ENCODE data around the gene CHN2. TPM values are rescaled to one million over a fixed set of nuclear protein-coding genes. Genes with fewer than 3 reads are reported as not detected.

Gene CHN2
- total RNA-seq, 1 experiment from 2014 or later: 2.1 TPM

DNA sequence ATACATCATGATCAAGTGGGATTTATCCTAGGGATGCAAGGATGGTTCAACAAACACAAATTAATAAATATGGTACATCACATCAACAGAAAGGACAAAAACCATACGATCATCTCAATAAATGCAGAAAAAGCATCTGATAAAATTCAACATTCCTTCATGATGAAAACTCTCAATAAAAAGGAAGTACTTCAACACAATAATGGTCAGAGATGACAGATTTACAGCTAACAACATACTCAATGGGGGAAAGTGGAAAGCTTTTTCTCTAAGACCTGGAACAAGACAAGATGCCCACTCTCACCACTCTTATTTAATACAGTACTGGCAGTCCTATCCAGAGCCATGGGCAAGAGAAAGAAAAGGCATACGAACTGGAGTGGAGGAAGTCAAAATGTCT, 329.2 kb downstream of the CHN2 start:
- RAD21 ChIA-PET (ENCODE audit: low non-redundant PET in 1 of 2, low total read pairs in 2 of 2, uncharacterized antibody in 2 of 2, unreplicated experiment in 2 of 2): no interaction called here
- intact Hi-C loops (cut with micrococcal nuclease): no loop called here
- Histone ChIP-seq H2AFZ (ENCODE audit: low read depth, low read length, poor library complexity, severe bottlenecking) (no peak overlapping the region), H3K9me3 (ENCODE audit: control insufficient read depth in 1 of 2, insufficient read depth in 1 of 2, low read depth in 1 of 2, low read length in 2 of 2) (no peaks in the 10 kb centered on the region; a peak in 1 of 4 replicates), H3K4me3 (replicated peaks in 1 of 2; ENCODE audit: low read depth in 1 of 2, low read length in 2 of 2) (no peak overlapping the region), H3K9me2 (ENCODE audit: insufficient read depth) (no peaks in the 10 kb centered on the region), H3K27me3 (ENCODE audit: insufficient read depth, low read length) (no peaks in the 10 kb centered on the region), H3K4me1 (ENCODE audit: control insufficient read depth in 1 of 2, insufficient read depth in 2 of 2, low read length in 2 of 2) (no peaks in the 10 kb centered on the region), H4K20me1 (ENCODE audit: insufficient read depth) (no peaks in the 10 kb centered on the region), H3K79me2 (ENCODE audit: insufficient read depth, low read length) (no peaks in the 10 kb centered on the region), H3K36me3 (ENCODE audit: control insufficient read depth in 1 of 2, insufficient read depth in 2 of 2, low read length in 2 of 2) (no peaks in the 10 kb centered on the region), H3K4me2 (ENCODE audit: low read length) (no peak overlapping the region), H3K9ac (ENCODE audit: low read length) (no peak overlapping the region), H3K27ac (ENCODE audit: low read depth, low read length) (no peak overlapping the region)
- BruUV-seq (replicated peaks): no TSS peak
- DNase-seq (ENCODE audit: low read depth, low spot score) (no peak), ATAC-seq (no peak)
- TF ChIP-seq POLR2A (IDR thresholded peaks at IDR 0.05; ENCODE audit: borderline replicate concordance, extremely low read depth, insufficient read depth, insufficient read length) (no peak), ZNF274 (IDR thresholded peaks at IDR 0.05; ENCODE audit: low read depth, low read length) (no peak), ZFX (IDR thresholded peaks at IDR 0.05) (no peak), EZH2 (IDR thresholded peaks at IDR 0.05) (no peak), CBX3 (IDR thresholded peaks at IDR 0.05; ENCODE audit: low read depth) (no peak), CEBPB (IDR thresholded peaks at IDR 0.05; ENCODE audit: low read depth) (no peak), SIN3A (IDR thresholded peaks at IDR 0.05; ENCODE audit: low read depth) (no peak), EGR1 (IDR thresholded peaks at IDR 0.05; ENCODE audit: low read depth) (no peak), EZH2phosphoT487 (IDR thresholded peaks at IDR 0.05; ENCODE audit: borderline replicate concordance) (no peak), TCF7L2 (IDR thresholded peaks at IDR 0.05; ENCODE audit: borderline replicate concordance, extremely low read depth, insufficient read depth, insufficient read length) (no peak), FOSL1 (IDR thresholded peaks at IDR 0.05; ENCODE audit: low read depth) (no peak), JUND (IDR thresholded peaks at IDR 0.05) (no peak)
- TF ChIP-seq, protein P1, sequence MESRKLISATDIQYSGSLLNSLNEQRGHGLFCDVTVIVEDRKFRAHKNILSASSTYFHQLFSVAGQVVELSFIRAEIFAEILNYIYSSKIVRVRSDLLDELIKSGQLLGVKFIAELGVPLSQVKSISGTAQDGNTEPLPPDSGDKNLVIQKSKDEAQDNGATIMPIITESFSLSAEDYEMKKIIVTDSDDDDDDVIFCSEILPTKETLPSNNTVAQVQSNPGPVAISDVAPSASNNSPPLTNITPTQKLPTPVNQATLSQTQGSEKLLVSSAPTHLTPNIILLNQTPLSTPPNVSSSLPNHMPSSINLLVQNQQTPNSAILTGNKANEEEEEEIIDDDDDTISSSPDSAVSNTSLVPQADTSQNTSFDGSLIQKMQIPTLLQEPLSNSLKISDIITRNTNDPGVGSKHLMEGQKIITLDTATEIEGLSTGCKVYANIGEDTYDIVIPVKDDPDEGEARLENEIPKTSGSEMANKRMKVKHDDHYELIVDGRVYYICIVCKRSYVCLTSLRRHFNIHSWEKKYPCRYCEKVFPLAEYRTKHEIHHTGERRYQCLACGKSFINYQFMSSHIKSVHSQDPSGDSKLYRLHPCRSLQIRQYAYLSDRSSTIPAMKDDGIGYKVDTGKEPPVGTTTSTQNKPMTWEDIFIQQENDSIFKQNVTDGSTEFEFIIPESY (IDR thresholded peaks at IDR 0.05; ENCODE audit: extremely low read depth, insufficient replicate concordance, low read length): no peak
- TF ChIP-seq, protein P2, sequence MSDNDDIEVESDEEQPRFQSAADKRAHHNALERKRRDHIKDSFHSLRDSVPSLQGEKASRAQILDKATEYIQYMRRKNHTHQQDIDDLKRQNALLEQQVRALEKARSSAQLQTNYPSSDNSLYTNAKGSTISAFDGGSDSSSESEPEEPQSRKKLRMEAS (IDR thresholded peaks at IDR 0.05): no peak
- TF ChIP-seq, protein P3, sequence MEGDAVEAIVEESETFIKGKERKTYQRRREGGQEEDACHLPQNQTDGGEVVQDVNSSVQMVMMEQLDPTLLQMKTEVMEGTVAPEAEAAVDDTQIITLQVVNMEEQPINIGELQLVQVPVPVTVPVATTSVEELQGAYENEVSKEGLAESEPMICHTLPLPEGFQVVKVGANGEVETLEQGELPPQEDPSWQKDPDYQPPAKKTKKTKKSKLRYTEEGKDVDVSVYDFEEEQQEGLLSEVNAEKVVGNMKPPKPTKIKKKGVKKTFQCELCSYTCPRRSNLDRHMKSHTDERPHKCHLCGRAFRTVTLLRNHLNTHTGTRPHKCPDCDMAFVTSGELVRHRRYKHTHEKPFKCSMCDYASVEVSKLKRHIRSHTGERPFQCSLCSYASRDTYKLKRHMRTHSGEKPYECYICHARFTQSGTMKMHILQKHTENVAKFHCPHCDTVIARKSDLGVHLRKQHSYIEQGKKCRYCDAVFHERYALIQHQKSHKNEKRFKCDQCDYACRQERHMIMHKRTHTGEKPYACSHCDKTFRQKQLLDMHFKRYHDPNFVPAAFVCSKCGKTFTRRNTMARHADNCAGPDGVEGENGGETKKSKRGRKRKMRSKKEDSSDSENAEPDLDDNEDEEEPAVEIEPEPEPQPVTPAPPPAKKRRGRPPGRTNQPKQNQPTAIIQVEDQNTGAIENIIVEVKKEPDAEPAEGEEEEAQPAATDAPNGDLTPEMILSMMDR (IDR thresholded peaks at IDR 0.05 in 2 of 3, conservative IDR thresholded peaks at IDR 0.05 in 1 of 3; ENCODE audit: borderline replicate concordance in 1 of 3, insufficient read depth in 1 of 3, low read depth in 2 of 3, low read length in 2 of 3): no peak
- CTCF ChIA-PET: no interaction called here
- POLR2A ChIA-PET: no interaction called here

All from HCT116 (cell line).